GM21723 (cell line): Measurements from ENCODE around the gene CABP2.
"Not testable (repeated sequence)": the region's sequence is repeated elsewhere in the genome, so short reads cannot be mapped to it uniquely, and the experiment has no call there.

Experiments
- ATAC-seq: cut with Tn5 transposase; IDR thresholded peaks from one replicate; pipeline ENCODE4 v1.9.1; 2021; ENCODE audit warnings: mild to moderate bottlenecking, moderate library complexity; ENCODE audit not compliant: unreplicated experiment

Gene CABP2

DNA sequence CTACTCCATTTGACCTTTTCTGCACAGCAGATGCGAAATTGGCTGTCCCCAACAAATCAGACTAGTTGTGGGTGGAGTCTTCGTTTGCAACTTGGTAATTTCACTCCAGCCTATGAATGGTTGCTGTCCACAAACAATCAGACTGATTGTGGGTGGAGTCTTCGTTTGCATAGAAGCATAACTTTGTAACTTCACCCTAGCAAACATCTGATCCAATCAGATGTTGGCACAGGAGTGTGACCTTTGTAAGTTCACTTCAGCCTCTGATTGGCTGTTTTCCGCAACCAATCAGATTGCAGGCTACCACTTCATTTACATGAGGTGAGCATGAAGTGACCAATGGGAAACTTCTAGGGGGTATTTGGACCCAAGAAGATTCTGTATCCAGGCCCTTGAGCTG lies 16.3 kb upstream of the CABP2 start:
- no peak for ATAC-seq

DNA sequence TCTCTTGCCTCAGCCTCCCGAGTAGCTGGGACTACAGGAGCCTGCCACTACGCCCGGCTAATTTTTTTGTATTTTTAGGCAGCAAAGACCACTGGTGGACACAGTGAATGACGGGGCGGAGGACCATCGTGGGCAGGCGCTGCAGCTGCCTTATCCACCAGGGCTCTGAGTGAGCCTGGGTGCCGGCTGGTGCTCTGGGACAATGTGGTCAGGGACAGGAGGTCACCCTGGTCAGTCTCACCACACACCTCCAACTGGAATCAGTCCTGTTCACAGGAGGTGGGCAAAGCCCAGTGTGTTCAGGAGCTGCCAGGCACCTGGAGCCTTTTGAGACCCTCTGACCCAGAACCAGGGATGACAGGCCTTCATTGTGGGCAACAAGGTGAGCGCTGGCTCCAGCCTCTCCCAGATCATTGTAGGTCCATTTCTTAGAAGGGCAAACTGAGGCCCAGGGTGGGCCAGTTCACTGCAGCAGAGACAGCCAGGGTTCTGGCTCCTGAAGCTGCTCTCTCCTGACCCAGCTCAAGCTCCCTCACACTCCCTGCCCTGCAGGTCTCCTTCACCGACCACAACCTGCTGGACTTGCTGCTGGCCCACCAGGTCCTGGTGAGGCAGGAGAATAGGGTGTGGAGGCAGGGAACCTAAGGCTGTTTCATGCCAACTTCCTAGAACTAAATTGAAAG lies 15.7 kb upstream of the CABP2 start:
- ATAC-seq, result no peak

DNA sequence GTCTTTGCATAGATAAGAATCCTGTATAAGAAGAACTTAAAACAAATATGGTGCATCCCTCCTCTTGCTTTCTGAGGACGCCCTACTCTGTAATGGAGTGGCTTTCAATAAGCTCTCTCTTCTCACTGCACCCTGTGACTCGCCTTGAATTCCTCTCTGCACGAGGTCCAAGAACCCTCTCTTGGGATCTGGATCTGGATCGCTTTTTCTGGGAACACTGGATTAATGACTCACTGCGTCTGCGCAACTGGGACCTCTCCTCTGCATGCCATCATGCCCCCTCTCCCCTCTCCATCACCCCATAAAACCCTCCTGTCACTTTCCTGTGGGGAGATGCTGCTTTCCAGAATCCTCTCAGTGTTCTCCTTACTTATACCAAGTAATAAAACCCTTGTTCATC lies 15.1 kb upstream of the CABP2 start:
- no peak for ATAC-seq

GRCh38 chr11:67535561-67535960 lies 12.3 kb upstream of the CABP2 start:
- no peak for ATAC-seq

- ATAC-seq, result no peak
Observed at GRCh38 chr11:67534070-67534679, 10.9 kb upstream of the CABP2 start.

DNA sequence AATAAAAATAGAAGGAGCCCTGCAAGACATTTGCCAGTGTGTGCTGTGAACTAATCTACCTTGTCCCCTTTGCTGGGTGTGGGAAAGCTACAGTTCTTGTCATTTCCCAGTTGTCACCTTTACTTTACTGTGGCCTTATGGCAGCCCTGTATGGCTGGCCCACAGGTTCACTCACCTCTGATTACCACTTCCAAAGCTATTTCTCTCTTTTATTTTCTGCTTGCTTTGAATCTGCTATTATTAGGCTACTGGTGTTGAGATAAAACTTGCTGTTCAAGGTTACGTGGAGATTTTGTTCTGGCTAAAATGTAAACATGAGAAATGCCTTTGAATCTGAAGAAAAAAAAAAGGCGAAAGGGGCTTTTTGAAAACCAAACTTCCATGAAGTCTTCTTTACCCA lies 9.6 kb upstream of the CABP2 start:
- no peak for ATAC-seq

GRCh38 chr11:67530282-67530592 lies 7.0 kb upstream of the CABP2 start:
- ATAC-seq, result no peak

- no peak for ATAC-seq
Observed at GRCh38 chr11:67528376-67528775, 5.1 kb upstream of the CABP2 start.

DNA sequence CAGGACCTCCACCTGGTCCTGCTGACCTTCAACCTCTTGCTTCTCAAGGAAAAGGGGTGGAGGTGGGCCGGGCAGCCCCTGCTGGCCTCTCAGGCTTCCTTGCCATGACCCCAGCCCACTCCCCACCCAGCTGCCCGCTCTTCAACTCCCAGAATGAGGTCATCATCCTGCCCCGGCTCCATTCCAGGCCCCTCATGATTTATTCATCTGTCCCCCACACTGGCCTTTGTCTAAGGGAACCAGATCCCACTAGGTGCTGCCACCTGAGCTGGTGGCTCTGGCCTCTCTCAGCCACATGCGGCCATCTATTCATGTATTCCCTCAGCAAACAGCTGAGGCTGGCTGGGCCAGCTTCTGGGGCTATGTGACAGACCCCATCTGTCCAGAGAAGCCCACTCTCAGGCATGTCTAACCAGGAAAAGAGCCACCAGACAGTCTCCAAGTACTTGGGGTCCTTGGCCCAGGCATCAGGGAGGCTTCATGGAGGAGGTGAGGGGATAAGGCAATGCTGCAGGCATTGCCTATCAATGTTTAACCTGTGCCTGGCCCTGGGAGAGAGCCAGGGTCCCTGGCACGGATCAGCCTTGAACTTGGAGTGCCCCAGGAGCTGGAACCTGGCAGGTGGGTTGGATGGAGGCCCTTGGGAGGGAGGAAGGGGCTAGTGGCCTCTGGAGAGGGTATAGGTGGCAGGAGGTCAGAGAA lies 2.2 kb upstream of the CABP2 start:
- ATAC-seq, result no peak

- ATAC-seq, result no peak
Observed at GRCh38 chr11:67524480-67524808, 1.2 kb upstream of the CABP2 start.

- no peak for ATAC-seq
Observed at GRCh38 chr11:67523556-67524479, 572 bp upstream of the CABP2 start.

DNA sequence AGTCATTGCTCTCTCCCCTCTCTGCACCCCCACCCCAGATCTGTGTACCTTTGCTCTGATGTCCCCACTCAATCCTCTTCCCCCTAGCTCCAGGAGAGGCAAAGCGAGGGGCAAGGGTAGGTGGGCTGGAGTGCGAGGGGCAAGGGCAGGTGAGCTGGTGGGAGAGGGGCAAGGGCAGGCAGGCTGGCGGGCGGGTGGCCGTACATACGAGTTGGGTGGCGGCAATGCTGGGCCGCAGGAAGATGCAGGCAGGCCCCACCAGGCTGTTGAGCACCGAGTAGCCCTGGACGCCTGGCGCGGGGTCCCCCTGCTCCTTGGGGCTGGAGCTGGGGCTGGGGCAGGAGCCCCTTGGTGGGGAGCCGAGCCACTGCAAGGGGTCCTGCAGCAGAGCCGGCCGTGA lies 908 bp downstream of the CABP2 start:
- ATAC-seq, result no peak

DNA sequence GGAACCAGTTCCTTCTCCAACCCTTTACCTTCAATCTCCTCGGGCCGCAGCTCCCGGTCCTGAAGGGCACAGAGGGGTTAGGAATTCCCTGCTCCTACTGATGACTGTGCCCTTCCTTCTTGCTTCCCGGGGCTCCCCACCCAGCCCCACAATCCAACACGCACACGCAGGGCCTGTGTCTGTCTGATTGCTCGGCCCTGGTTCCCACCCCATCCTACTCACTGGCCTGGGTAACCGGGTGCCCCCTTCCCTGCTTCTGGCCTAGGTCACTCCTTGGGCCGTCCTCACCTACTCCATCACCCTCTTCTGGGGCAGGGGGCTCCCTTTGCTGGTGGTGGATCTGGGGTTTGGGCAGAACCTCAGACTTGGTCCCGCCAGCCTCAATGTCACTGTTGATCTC lies 1.3 kb downstream of the CABP2 start:
- ATAC-seq, result no peak

- ATAC-seq, result no peak
Observed at GRCh38 chr11:67520856-67521824, 2.1 kb downstream of the CABP2 start.

- ATAC-seq, result no peak
Observed at GRCh38 chr11:67519726-67520125, 3.5 kb downstream of the CABP2 start.

DNA sequence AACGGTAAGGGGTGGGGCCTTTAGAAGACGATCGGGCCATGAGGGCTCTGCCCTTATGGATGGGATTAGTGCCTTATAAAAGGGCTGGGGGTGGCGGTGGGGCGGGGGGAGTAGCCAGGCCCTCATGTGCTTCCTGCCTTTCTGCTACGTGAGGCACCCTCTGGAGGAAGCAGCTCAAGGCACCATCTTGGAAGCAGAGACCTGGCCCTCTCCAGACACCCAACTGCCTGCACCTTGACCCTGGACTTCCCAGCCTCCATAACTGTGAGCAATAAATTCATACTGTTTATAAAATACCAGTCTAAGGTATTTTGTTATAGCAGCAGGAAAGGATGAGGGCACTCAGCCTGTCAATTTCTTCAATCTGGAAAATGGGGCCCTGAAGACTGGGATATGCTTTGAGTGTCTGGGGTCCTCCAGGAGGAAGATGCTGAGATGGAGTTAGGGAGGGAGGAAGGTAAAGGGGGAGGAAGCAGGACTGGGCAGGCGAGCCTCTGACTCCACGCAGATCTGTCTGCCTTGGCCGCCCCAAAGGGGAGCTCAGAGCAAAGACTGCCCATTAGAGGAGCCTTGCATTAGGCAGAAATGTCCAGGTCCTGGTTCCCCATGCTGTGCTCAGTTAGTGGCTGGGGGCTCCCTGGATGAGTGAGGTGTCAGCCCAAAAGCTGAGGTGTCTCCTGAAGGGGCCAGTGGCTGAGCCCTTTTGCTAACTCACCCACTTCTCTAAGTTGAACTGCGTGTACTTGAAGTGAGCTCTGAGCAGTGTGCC lies 5.3 kb downstream of the CABP2 start:
- no peak for ATAC-seq

- ATAC-seq, result no peak
Observed at GRCh38 chr11:67516806-67517205, 6.4 kb downstream of the CABP2 start.

DNA sequence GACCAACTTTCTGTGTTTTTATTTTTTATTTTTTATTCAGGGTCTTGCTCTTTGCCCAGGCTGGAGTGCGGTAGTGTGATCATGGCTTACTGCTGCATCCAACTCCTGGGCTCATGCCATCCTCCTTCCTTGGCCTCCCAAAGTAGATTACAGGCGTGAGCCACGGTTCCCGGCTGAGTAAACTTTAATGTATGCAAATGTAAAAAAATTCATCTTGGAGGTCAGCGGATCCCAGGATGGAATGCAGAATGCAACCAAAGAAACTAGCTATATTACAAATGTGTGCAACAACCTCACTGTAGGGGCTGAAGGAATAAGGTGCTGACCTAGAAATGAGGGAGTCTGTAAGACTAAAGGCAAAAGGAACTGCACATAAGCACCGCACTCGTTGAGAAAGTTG lies 9.1 kb downstream of the CABP2 start:
- ATAC-seq, result no peak

DNA sequence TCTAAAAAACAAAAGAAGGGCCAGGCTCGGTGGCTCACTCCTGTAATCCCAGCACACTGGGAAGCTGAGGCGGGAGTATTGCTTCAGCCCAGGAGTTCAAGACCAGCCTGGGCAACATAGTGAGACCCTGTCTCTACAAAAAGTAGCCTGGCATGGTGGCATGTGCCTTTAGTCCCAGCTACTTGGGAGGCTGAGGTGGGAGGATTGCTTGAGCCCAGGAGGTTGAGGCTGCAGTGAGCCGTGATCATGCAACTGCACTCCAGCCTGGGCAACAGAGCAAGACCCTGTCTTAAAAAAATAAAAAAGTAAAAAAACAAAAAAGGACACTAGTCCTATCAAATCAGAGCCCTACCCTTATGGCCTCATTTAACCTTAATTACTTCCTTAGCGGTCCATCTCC lies 11.7 kb downstream of the CABP2 start:
- not testable (repeated sequence) for ATAC-seq

DNA sequence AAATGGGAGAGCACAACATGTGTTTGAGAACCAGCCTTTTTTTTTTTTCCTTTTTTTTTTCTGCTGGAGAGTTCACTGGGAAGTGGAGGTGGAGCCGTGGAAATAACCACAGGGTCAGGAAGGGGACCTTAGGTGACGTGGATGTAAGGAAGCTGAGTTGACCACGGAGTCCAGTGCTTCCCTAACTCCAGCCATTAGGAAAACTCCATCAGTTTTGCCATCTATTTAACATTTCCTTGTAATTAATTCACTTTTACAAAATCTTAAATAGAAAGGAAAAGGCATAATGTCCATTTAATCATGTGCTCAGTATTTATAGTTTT lies 13.3 kb downstream of the CABP2 start:
- no peak for ATAC-seq
